Mesendoderm (in vitro differentiated cells): ENCODE results near the gene PARD3B.

Experiments used
- DNase-seq: peaks from one replicate; pipeline ENCODE4 v3.0.0; 2013
- H2AK5ac ChIP-seq: 2 replicates; pipeline ENCODE4 v1.6.1; 2013; ENCODE audit warnings: low read length, inconsistent platforms
- H2BK120ac ChIP-seq: 2 replicates; pipeline ENCODE4 v1.6.1; 2013; ENCODE audit warnings: low read depth, mild to moderate bottlenecking, low read length, moderate library complexity, mixed read lengths
- H2BK15ac ChIP-seq: replicated peaks from 2 replicates; pipeline ENCODE4 v1.6.1; 2013; ENCODE audit warnings: low read depth, mild to moderate bottlenecking, moderate library complexity
- H2BK5ac ChIP-seq: 2 replicates; pipeline ENCODE4 v1.6.1; 2013; ENCODE audit warnings: low read length, inconsistent platforms
- H3K18ac ChIP-seq: 2 replicates; pipeline ENCODE4 v1.6.1; 2013; ENCODE audit warnings: mild to moderate bottlenecking, low read length, mixed read lengths
- H3K23ac ChIP-seq: one replicate; pipeline ENCODE4 v1.6.1; 2013; ENCODE audit warnings: low read length
- H3K27ac ChIP-seq: 2 replicates; pipeline ENCODE4 v1.5.1; 2013; ENCODE audit warnings: low read depth, mild to moderate bottlenecking, inconsistent platforms, low read length, moderate library complexity
- H3K27me3 ChIP-seq: 2 replicates; pipeline ENCODE4 v1.6.1; 2013; ENCODE audit warnings: low read length, control low read depth, mild to moderate bottlenecking, inconsistent platforms; ENCODE audit not compliant: insufficient read depth, poor library complexity
- H3K36me3 ChIP-seq: 2 replicates; pipeline ENCODE4 v1.6.1; 2013; ENCODE audit warnings: low read length, inconsistent platforms; ENCODE audit not compliant: control insufficient read depth, insufficient read depth
- H3K4ac ChIP-seq: one replicate; pipeline ENCODE4 v1.6.1; 2013; ENCODE audit warnings: low read depth, mild to moderate bottlenecking, low read length, moderate library complexity
- H3K4me1 ChIP-seq: 2 replicates; pipeline ENCODE4 v1.6.1; 2013; ENCODE audit warnings: low read depth, low read length, inconsistent platforms; ENCODE audit not compliant: control insufficient read depth
- H3K4me2 ChIP-seq: 2 replicates; pipeline ENCODE4 v1.6.1; 2013; ENCODE audit warnings: low read length
- H3K4me3 ChIP-seq: 2 replicates; pipeline ENCODE4 v1.5.1; 2013; ENCODE audit warnings: mild to moderate bottlenecking, low read length
- H3K56ac ChIP-seq: one replicate; pipeline ENCODE4 v1.6.1; 2013; ENCODE audit warnings: low read length
- H3K79me1 ChIP-seq: 2 replicates; pipeline ENCODE4 v1.6.1; 2013; ENCODE audit warnings: low read length, inconsistent platforms
- H3K79me2 ChIP-seq: 2 replicates; pipeline ENCODE4 v1.6.1; 2013; ENCODE audit warnings: mild to moderate bottlenecking, low read length; ENCODE audit not compliant: control insufficient read depth, insufficient read depth
- H3K9ac ChIP-seq: 2 replicates; pipeline ENCODE4 v1.6.1; 2013; ENCODE audit warnings: low read length, inconsistent platforms
- H4K5ac ChIP-seq: one replicate; pipeline ENCODE4 v1.6.1; 2013; ENCODE audit warnings: low read length
- H4K8ac ChIP-seq: one replicate; pipeline ENCODE4 v1.6.1; 2013; ENCODE audit warnings: low read depth, mild to moderate bottlenecking, control low read depth, low read length, moderate library complexity
- WGBS: extraction: QIAGEN DNeasy Blood & Tissue Kit; methylation state at CpG from one replicate; pipeline ENCODE4 v1.1.7; 2013; ENCODE audit warnings: low lambda C conversion rate, missing lambda C conversion rate; ENCODE audit not compliant: insufficient coverage; ENCODE audit errors: extremely low coverage; 5-methylcytosine and 5-hydroxymethylcytosine counted together

The PARD3B gene

DNA sequence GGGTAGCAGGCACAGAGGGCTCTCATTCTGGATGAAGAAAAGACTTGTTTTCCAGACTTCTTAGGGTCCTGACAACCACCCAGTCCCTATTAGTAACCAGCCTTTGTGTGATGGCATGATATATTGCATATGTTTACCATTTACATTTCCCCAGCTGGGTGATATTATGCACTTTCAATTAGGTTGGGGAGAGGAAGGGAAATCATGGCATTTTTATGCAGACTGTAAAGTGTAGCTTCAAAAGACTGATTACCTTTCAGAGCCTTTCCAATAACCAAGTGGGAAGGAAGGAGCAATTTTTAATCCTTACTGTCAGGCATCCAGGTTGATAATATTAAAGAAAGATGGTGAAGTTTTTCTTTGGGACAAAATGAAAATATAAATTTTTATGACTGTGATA lies 896.2 kb downstream of the PARD3B start:
- no peak overlapping the region for H3K4ac ChIP-seq

DNA sequence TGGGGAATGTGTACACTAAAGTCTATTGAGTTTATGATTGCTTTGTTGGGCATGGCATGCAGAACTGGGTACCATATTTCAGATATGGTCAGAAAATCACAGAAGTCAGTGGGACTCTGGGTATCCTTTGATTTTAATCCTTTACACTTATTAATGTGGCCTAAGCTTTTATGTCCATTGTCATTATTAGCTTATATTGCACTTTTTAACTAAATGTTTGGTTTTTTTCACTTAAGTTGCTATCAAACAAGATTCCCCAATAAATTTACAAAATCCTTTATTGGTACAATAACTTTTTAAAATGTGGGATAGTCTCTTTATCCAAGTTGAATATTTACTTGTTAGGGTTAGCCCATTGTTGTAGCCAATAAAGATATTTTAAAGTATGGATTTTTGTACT lies 902.9 kb downstream of the PARD3B start:
- Histone ChIP-seq H3K4me1 (no peaks in the 10 kb centered on the region), H3K4me2 (no peak overlapping the region), H3K23ac (no peak overlapping the region), H4K5ac (no peak overlapping the region), H3K27me3 (no peaks in the 10 kb centered on the region), H3K4ac (no peak overlapping the region), H2AK5ac (no peak overlapping the region), H3K36me3 (no peaks in the 10 kb centered on the region), H2BK120ac (no peak overlapping the region), H3K79me1 (no peaks in the 10 kb centered on the region), H2BK5ac (no peak overlapping the region), H3K56ac (no peak overlapping the region), H3K27ac (no peak overlapping the region), H3K18ac (no peak overlapping the region), H3K4me3 (no peak overlapping the region), H3K79me2 (no peaks in the 10 kb centered on the region), H4K8ac (no peak overlapping the region), H3K9ac (no peak overlapping the region), H2BK15ac (no peak overlapping the region)
- no peak for DNase-seq

More for the DNA sequence above, 896.2 kb downstream of the PARD3B start:
- Histone ChIP-seq H2AK5ac (no peak overlapping the region), H4K8ac (no peak overlapping the region), H3K4me3 (no peak overlapping the region), H4K5ac (no peak overlapping the region), H3K36me3 (no peaks in the 10 kb centered on the region), H3K18ac (no peak overlapping the region), H3K27ac (no peak overlapping the region), H2BK120ac (no peak overlapping the region), H3K4me1 (no peaks in the 10 kb centered on the region), H2BK15ac (no peak overlapping the region), H3K27me3 (no peaks in the 10 kb centered on the region), H3K79me1 (no peaks in the 10 kb centered on the region), H3K23ac (no peak overlapping the region), H3K4me2 (no peak overlapping the region), H3K56ac (no peak overlapping the region), H2BK5ac (no peak overlapping the region), H3K9ac (no peak overlapping the region), H3K79me2 (no peaks in the 10 kb centered on the region)
- no peak for DNase-seq

DNA sequence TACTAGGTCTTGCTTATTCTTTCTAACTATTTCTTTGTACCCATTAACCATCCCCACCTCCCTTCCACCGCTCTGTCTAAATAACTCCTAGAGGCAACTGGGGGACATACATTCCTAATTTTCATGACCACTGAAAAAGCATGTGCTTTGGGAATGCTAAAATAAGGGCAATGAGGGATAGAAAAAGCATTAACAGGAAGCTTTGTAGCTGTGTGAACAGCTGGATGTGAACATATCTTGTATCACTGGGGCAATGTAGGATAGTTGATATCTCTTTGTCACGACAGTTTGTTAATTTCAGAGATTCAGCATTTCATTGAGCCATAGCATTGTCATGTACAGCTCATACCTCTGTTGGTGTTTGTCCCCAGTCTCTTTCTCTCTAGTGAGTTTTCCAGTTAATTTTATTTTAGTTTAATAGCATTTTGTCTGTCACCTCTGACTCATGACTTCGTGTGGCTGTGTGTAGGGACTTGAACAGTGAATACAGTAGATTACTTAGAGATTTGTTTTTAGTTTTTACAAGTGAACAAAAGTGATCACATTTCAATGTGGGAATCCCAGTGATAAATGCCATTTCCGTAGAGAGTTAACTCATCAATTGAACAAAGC lies 906.7 kb downstream of the PARD3B start:
- no peaks in the 10 kb centered on the region for H3K79me1 ChIP-seq
- no peak overlapping the region for H3K4ac ChIP-seq

DNA sequence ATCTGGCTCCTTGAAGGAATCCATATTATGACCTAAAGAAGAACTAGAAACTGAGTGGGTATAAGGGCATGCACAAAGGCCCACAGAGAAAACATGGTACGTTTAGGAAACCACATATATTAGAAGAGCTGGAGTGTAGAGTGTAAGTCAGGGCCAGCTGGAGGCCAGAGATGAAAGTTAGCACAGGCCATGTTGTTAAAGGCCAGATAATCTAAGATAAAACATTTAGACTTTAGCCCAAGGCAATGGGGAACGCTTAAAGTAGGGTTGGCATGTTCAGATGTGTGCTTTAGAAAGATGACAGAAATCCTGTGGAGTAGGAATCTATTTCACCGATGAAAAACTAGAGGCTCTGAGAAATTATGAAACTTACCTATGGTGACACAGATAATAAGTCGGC lies 907.9 kb downstream of the PARD3B start:
- no peak overlapping the region for H3K9ac ChIP-seq
- no peak overlapping the region for H3K4ac ChIP-seq
- no peak overlapping the region for H4K8ac ChIP-seq
- H3K36me3 ChIP-seq, result no peaks in the 10 kb centered on the region
- H2BK5ac ChIP-seq, result no peak overlapping the region
- H3K27ac ChIP-seq, result no peak overlapping the region
- H3K23ac ChIP-seq, result no peak overlapping the region
- no peaks in the 10 kb centered on the region for H3K27me3 ChIP-seq
- no peak overlapping the region for H2BK15ac ChIP-seq
- H3K56ac ChIP-seq, result no peak overlapping the region
- H2BK120ac ChIP-seq, result no peak overlapping the region
- H3K79me2 ChIP-seq, result no peaks in the 10 kb centered on the region
- H3K4me2 ChIP-seq, result no peak overlapping the region
- H3K18ac ChIP-seq, result no peak overlapping the region
- DNase-seq, result no peak
- no peaks in the 10 kb centered on the region for H3K79me1 ChIP-seq
- H3K4me3 ChIP-seq, result no peak overlapping the region
- H3K4me1 ChIP-seq, result no peaks in the 10 kb centered on the region
- WGBS, result no CpG with 5 or more reads among the region's 4 CpGs
- H4K5ac ChIP-seq, result no peak overlapping the region
- no peak overlapping the region for H2AK5ac ChIP-seq

More for the DNA sequence above, 906.7 kb downstream of the PARD3B start:
- H3K23ac ChIP-seq, result no peak overlapping the region
- no peak overlapping the region for H3K4me2 ChIP-seq
- no peak overlapping the region for H3K4me3 ChIP-seq
- no peaks in the 10 kb centered on the region for H3K4me1 ChIP-seq
- H2AK5ac ChIP-seq, result no peak overlapping the region
- no peak overlapping the region for H3K27ac ChIP-seq
- no peak overlapping the region for H3K18ac ChIP-seq
- H2BK120ac ChIP-seq, result no peak overlapping the region
- no peaks in the 10 kb centered on the region for H3K27me3 ChIP-seq
- no CpG with 5 or more reads among the region's 4 CpGs for WGBS
- H3K9ac ChIP-seq, result no peak overlapping the region
- no peak overlapping the region for H2BK5ac ChIP-seq
- no peak for DNase-seq
- H4K8ac ChIP-seq, result no peak overlapping the region
- H2BK15ac ChIP-seq, result no peak overlapping the region
- no peaks in the 10 kb centered on the region for H3K79me2 ChIP-seq
- no peak overlapping the region for H3K56ac ChIP-seq
- H4K5ac ChIP-seq, result no peak overlapping the region
- H3K36me3 ChIP-seq, result no peaks in the 10 kb centered on the region

DNA sequence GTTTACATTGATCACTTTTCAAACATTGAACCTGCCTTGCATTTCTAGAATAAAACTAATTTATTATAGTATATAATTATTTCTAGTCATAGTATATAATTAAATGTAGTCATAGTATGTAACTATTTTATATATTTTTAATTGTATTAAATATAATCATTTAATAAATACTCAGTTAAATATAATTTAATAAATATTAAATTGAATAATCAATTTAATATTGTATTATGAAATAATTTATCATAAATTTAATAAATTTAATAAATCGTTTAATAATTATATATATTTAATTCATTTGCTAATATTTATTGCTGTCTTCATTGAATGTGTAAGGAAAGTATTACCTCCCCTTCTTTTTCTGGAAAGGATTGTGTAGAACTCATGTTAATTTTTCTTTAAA lies 911.4 kb downstream of the PARD3B start:
- no peak overlapping the region for H3K18ac ChIP-seq
- no peaks in the 10 kb centered on the region for H3K36me3 ChIP-seq
- H3K4ac ChIP-seq, result no peak overlapping the region
- H3K9ac ChIP-seq, result no peak overlapping the region
- no peak overlapping the region for H2BK120ac ChIP-seq
- H2BK5ac ChIP-seq, result no peak overlapping the region
- no peak overlapping the region for H3K4me2 ChIP-seq
- 80% methylated on average over 1 of the region's 1 CpG for WGBS
- H4K8ac ChIP-seq, result no peak overlapping the region
- no peaks in the 10 kb centered on the region for H3K79me2 ChIP-seq
- DNase-seq, result no peak
- H3K27ac ChIP-seq, result no peak overlapping the region
- H3K23ac ChIP-seq, result no peak overlapping the region
- H2BK15ac ChIP-seq, result no peak overlapping the region
- H3K4me3 ChIP-seq, result no peak overlapping the region
- no peak overlapping the region for H3K56ac ChIP-seq
- H4K5ac ChIP-seq, result no peak overlapping the region
- no peaks in the 10 kb centered on the region for H3K27me3 ChIP-seq
- H3K4me1 ChIP-seq, result no peaks in the 10 kb centered on the region
- H3K79me1 ChIP-seq, result no peaks in the 10 kb centered on the region
- no peak overlapping the region for H2AK5ac ChIP-seq

GRCh38 chr2:205460217-205460616 lies 914.9 kb downstream of the PARD3B start:
- H3K79me2 ChIP-seq, result no peaks in the 10 kb centered on the region
- H2BK15ac ChIP-seq, result no peak overlapping the region
- no peak overlapping the region for H3K4me2 ChIP-seq
- no peak for DNase-seq
- H3K79me1 ChIP-seq, result no peaks in the 10 kb centered on the region
- H3K18ac ChIP-seq, result no peak overlapping the region
- no peak overlapping the region for H3K9ac ChIP-seq
- H4K5ac ChIP-seq, result no peak overlapping the region
- no peak overlapping the region for H3K27ac ChIP-seq
- no peak overlapping the region for H3K4ac ChIP-seq
- no peaks in the 10 kb centered on the region for H3K4me1 ChIP-seq
- no peak overlapping the region for H4K8ac ChIP-seq
- no peak overlapping the region for H3K56ac ChIP-seq
- no peaks in the 10 kb centered on the region for H3K36me3 ChIP-seq
- H2BK5ac ChIP-seq, result no peak overlapping the region
- WGBS, result no CpG with 5 or more reads among the region's 1 CpG
- H3K23ac ChIP-seq, result no peak overlapping the region
- no peak overlapping the region for H2BK120ac ChIP-seq
- H2AK5ac ChIP-seq, result no peak overlapping the region
- H3K4me3 ChIP-seq, result no peak overlapping the region
- no peaks in the 10 kb centered on the region for H3K27me3 ChIP-seq
